ENCODE results near the gene TEX47.

- TF ChIP-seq CTCF (conservative IDR thresholded peaks at IDR 0.05; ENCODE audit: low read depth, low read length) (no peak), EZH2 (IDR thresholded peaks at IDR 0.05; ENCODE audit: borderline replicate concordance, low read depth, low read length, poor library complexity, severe bottlenecking) (no peak)
These were observed 22.8 kb downstream of the TEX47 start for GRCh38 chr7:88772776-88773175.
